Parathyroid adenoma (tissue), 2 donors: ENCODE data around the gene LRRC8B.
"Not testable (repeated sequence)": the region's sequence is repeated elsewhere in the genome, so short reads cannot be mapped to it uniquely, and the experiment has no call there.

ENCODE experiments used
- H2AFZ ChIP-seq: fragments of 300-600 bp; sonication (generic); one replicate; pipeline ENCODE4 v1.7.0; 2017; ENCODE audit warnings: antibody characterized with exemption, mild to moderate bottlenecking
- H3K27ac ChIP-seq: fragments of 300-600 bp; sonication (generic); one replicate; pipeline ENCODE4 v1.7.0; 2017
- H3K27me3 ChIP-seq: fragments of 300-600 bp; sonication (generic); one replicate; pipeline ENCODE4 v1.7.0; 2017; ENCODE audit warnings: low read length; ENCODE audit not compliant: control insufficient read depth, insufficient read depth
- H3K36me3 ChIP-seq: fragments of 300-600 bp; sonication (generic); one replicate; pipeline ENCODE4 v1.7.0; 2017; ENCODE audit warnings: low read length; ENCODE audit not compliant: control insufficient read depth, insufficient read depth
- H3K4me1 ChIP-seq: fragments of 300-600 bp; sonication (generic); one replicate; pipeline ENCODE4 v1.7.0; 2017; ENCODE audit warnings: control low read depth
- H3K4me2 ChIP-seq: fragments of 300-600 bp; sonication (generic); one replicate; pipeline ENCODE4 v1.7.0; 2017; ENCODE audit warnings: low read length
- H3K4me3 ChIP-seq: fragments of 300-600 bp; sonication (generic); one replicate; pipeline ENCODE4 v1.7.0; 2017; ENCODE audit warnings: low read depth, low read length
- H3K79me2 ChIP-seq: fragments of 300-600 bp; sonication (generic); one replicate; pipeline ENCODE4 v1.7.0; 2017; ENCODE audit warnings: control low read depth
- H3K9ac ChIP-seq: fragments of 300-600 bp; sonication (generic); one replicate; pipeline ENCODE4 v1.7.0; 2017; ENCODE audit warnings: mild to moderate bottlenecking
- H3K9me3 ChIP-seq: fragments of 300-600 bp; sonication (generic); one replicate; pipeline ENCODE4 v1.7.0; 2017; ENCODE audit warnings: low read length; ENCODE audit not compliant: control insufficient read depth
- TF ChIP-seq, protein P1 (sequence below): fragments of 300-600 bp; sonication (generic); IDR thresholded peaks from one replicate; pipeline ENCODE4 v1.7.0; 2017; ENCODE audit warnings: antibody characterized with exemption, mild to moderate bottlenecking
- donor health status: primary hyperparathyroidism.

The LRRC8B gene

GRCh38 chr1:89590341-89591080 lies 65.9 kb downstream of the LRRC8B start:
- no peaks in the 10 kb centered on the region for H3K79me2 ChIP-seq
- no peak overlapping the region for H3K27ac ChIP-seq
- H3K4me2 ChIP-seq: no peak overlapping the region
- H3K4me1 ChIP-seq: no peaks in the 10 kb centered on the region
- no peak overlapping the region for H3K9ac ChIP-seq
- TF ChIP-seq, protein P1, sequence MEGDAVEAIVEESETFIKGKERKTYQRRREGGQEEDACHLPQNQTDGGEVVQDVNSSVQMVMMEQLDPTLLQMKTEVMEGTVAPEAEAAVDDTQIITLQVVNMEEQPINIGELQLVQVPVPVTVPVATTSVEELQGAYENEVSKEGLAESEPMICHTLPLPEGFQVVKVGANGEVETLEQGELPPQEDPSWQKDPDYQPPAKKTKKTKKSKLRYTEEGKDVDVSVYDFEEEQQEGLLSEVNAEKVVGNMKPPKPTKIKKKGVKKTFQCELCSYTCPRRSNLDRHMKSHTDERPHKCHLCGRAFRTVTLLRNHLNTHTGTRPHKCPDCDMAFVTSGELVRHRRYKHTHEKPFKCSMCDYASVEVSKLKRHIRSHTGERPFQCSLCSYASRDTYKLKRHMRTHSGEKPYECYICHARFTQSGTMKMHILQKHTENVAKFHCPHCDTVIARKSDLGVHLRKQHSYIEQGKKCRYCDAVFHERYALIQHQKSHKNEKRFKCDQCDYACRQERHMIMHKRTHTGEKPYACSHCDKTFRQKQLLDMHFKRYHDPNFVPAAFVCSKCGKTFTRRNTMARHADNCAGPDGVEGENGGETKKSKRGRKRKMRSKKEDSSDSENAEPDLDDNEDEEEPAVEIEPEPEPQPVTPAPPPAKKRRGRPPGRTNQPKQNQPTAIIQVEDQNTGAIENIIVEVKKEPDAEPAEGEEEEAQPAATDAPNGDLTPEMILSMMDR: no peak
- H3K9me3 ChIP-seq: no peaks in the 10 kb centered on the region
- no peaks in the 10 kb centered on the region for H3K27me3 ChIP-seq
- H2AFZ ChIP-seq: no peak overlapping the region
- H3K36me3 ChIP-seq: no peaks in the 10 kb centered on the region
- no peak overlapping the region for H3K4me3 ChIP-seq

- H3K4me1 ChIP-seq, H3K9ac ChIP-seq, H3K4me3 ChIP-seq, H3K79me2 ChIP-seq, H3K27me3 ChIP-seq, H3K9me3 ChIP-seq, H3K4me2 ChIP-seq, H3K27ac ChIP-seq, H2AFZ ChIP-seq, H3K36me3 ChIP-seq: not testable (repeated sequence)
Observed at GRCh38 chr1:89592861-89593302, 68.3 kb downstream of the LRRC8B start.

DNA sequence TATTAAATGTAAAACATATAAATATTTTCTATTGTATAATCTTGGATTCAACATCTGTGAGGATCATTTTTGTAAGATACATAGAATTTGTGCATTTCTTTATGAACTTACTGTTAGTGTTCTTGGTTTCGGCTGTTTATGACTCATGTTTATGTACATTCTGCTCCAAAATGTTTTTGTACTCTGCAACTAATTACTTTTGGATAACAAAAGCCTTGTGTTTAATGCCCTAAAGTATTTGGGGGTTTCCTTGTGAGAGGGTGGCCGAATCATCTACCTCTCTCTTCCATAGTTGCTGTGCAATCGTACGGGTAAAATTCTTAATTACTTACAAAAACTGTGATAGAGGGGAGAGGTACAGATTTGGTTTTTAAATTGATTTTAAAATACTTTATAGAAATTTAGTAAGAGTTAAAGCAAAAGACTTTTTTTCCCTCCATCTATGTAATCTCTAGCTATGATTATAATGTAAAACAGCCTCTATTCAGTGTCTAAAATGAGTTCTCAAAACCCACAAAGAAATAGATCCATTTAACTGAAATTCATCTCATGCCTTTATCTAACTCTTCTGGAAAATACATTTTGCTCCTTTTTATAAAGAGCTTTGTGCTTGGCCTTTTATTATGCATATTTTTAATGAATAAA lies 69.6 kb downstream of the LRRC8B start:
- TF ChIP-seq, protein P1: no peak
- Histone ChIP-seq H3K4me3 (no peak overlapping the region), H3K9ac (no peak overlapping the region), H3K9me3 (no peaks in the 10 kb centered on the region), H3K4me2 (no peak overlapping the region), H3K27ac (no peak overlapping the region), H3K27me3 (no peaks in the 10 kb centered on the region), H3K4me1 (no peaks in the 10 kb centered on the region), H3K79me2 (no peaks in the 10 kb centered on the region), H3K36me3 (no peaks in the 10 kb centered on the region), H2AFZ (no peak overlapping the region)

GRCh38 chr1:89596698-89597097 lies 72.1 kb downstream of the LRRC8B start:
- H3K4me3 ChIP-seq: no peak overlapping the region
- no peaks in the 10 kb centered on the region for H3K9me3 ChIP-seq
- no peak overlapping the region for H3K4me2 ChIP-seq
- H3K27me3 ChIP-seq: no peaks in the 10 kb centered on the region
- no peaks in the 10 kb centered on the region for H3K4me1 ChIP-seq
- H3K9ac ChIP-seq: no peak overlapping the region
- no peaks in the 10 kb centered on the region for H3K36me3 ChIP-seq
- H3K27ac ChIP-seq: no peak overlapping the region
- H2AFZ ChIP-seq: no peak overlapping the region
- H3K79me2 ChIP-seq: no peaks in the 10 kb centered on the region
- TF ChIP-seq, protein P1: no peak

- no peak overlapping the region for H3K27ac ChIP-seq
- H3K36me3 ChIP-seq: no peaks in the 10 kb centered on the region
- no peaks in the 10 kb centered on the region for H3K27me3 ChIP-seq
- no peak overlapping the region for H2AFZ ChIP-seq
- TF ChIP-seq, protein P1: peak; percentile 53
- H3K4me1 ChIP-seq: peaks cover 3% of the 10 kb centered on the region
- H3K79me2 ChIP-seq: no peaks in the 10 kb centered on the region
- no peak overlapping the region for H3K4me3 ChIP-seq
- H3K9me3 ChIP-seq: no peaks in the 10 kb centered on the region
- no peak overlapping the region for H3K9ac ChIP-seq
- H3K4me2 ChIP-seq: no peak overlapping the region
Observed at GRCh38 chr1:89598450-89599331, 74.1 kb downstream of the LRRC8B start.
